Measurements from ENCODE around the gene LIPI.
A peak's percentile ranks its signal among the peaks of the same experiment; 100 is the strongest.

Gene LIPI

GRCh38 chr21:14210738-14211137 is at the start of gene LIPI:
LIPI (minus strand) TSS chr21:14210955; CDS start chr21:14210845, 110 bp downstream.
- H3K27ac ChIP-seq = no peak within 1 kb of the TSS
- TF ChIP-seq CTCF (conservative IDR thresholded peaks at IDR 0.05) = no peak

GRCh38 chr21:14260174-14260764 is 49.5 kb upstream of the LIPI start:
- TF ChIP-seq CTCF (conservative IDR thresholded peaks at IDR 0.05) = no peak
- no peak overlapping the region for H3K27ac ChIP-seq

GRCh38 chr21:14259747-14260146 is 49.0 kb upstream of the LIPI start:
- TF ChIP-seq CTCF (conservative IDR thresholded peaks at IDR 0.05) = peak; percentile 93
- H3K27ac ChIP-seq = no peak overlapping the region

- no peak overlapping the region for H3K27ac ChIP-seq
- TF ChIP-seq CTCF (conservative IDR thresholded peaks at IDR 0.05) = no peak
These were observed 40.6 kb upstream of the LIPI start for GRCh38 chr21:14251336-14251735.

- no peak for TF ChIP-seq CTCF (conservative IDR thresholded peaks at IDR 0.05)
- no peak overlapping the region for H3K27ac ChIP-seq
These were observed 35.0 kb upstream of the LIPI start for GRCh38 chr21:14245711-14246110.

GRCh38 chr21:14244911-14245310 is 34.2 kb upstream of the LIPI start:
- no peak for TF ChIP-seq CTCF (conservative IDR thresholded peaks at IDR 0.05)
- H3K27ac ChIP-seq = no peak overlapping the region

- TF ChIP-seq CTCF (conservative IDR thresholded peaks at IDR 0.05) = no peak
- no peak overlapping the region for H3K27ac ChIP-seq
These were observed 33.1 kb upstream of the LIPI start for GRCh38 chr21:14243874-14244273.

Data from VCaP (cell line).